H1 (cell line): Measurements from ENCODE around the gene HDAC10. TPM values are rescaled to one million over a fixed set of nuclear protein-coding genes. Genes with fewer than 3 reads are reported as not detected.

Experiments
- BRCA1 ChIP-seq: IDR thresholded peaks from 2 replicates; pipeline ENCODE4 v1.6.1; 2012; ENCODE audit warnings: low read depth, low read length, improper control_type of control experiment
- CTBP2 ChIP-seq: IDR thresholded peaks from 2 replicates; pipeline ENCODE4 v1.7.0; 2011; ENCODE audit warnings: borderline replicate concordance, mild to moderate bottlenecking, moderate library complexity, mixed read lengths, low read length; ENCODE audit not compliant: insufficient read depth, insufficient read length
- KDM5A ChIP-seq: fragments of 200-600 bp; IDR thresholded peaks from 2 replicates; pipeline ENCODE4 v1.7.1; 2012; ENCODE audit warnings: mild to moderate bottlenecking, low read length, inconsistent platforms, mixed read lengths
- RFX5 ChIP-seq: IDR thresholded peaks from 2 replicates; pipeline ENCODE4 v1.6.1; 2011; ENCODE audit warnings: low read depth, low read length, improper control_type of control experiment, borderline replicate concordance
- RNF2 ChIP-seq: fragments of 200-900, 300-1000 bp; sonication (generic); IDR thresholded peaks from 2 replicates; pipeline ENCODE4 v1.7.1; 2016; ENCODE audit warnings: borderline replicate concordance, low read depth, mild to moderate bottlenecking, antibody characterized with exemption, low read length; ENCODE audit not compliant: poor library complexity, severe bottlenecking; ENCODE audit errors: missing control alignments
- RXRA ChIP-seq: IDR thresholded peaks from 2 replicates; pipeline ENCODE4 v1.6.1; 2011; ENCODE audit warnings: low read depth, mild to moderate bottlenecking, low read length, moderate library complexity; ENCODE audit not compliant: insufficient read depth
- SUZ12 ChIP-seq: fragments of 200-600 bp; sonication (generic); IDR thresholded peaks from 2 replicates; pipeline ENCODE4 v1.6.1; 2012; ENCODE audit warnings: mild to moderate bottlenecking, inconsistent platforms, low read length, moderate library complexity, mixed read lengths
- TCF12 ChIP-seq: IDR thresholded peaks from 2 replicates; pipeline ENCODE4 v1.6.1; 2011; ENCODE audit warnings: low read depth, mild to moderate bottlenecking, low read length
- YY1 ChIP-seq: IDR thresholded peaks from 2 replicates; pipeline ENCODE4 v1.6.1; 2011; ENCODE audit warnings: low read depth, mild to moderate bottlenecking, low read length
- polyA plus RNA-seq, 7 experiments: library from polyadenylated mRNA; depleted of rRNA in 3 of 7; stranded (reverse) in 5 of 7; unstranded in 2 of 7; fragments of >200 nt in 5 of 7; fragments of 200-250 nt in 2 of 7; gene quantifications; 1 replicate in 5 of 7; 2 replicates in 1 of 7; 4 replicates in 1 of 7; pipeline versions ENCODE4 v1.2.1 to v1.2.3, GENCODE V29; 2011 to 2013; ENCODE audit warnings: missing spikeins in 2 of 7, mixed read lengths in 2 of 7
- total RNA-seq: library from RNA; stranded (reverse); fragmentation: NEBNext Ultra II Directional; extraction: Animal tissue kit (Norgen Biotek cat#: 25700); gene quantifications from 2 replicates; pipeline ENCODE4 v1.2.1, GENCODE V29; 2021

Gene HDAC10
- total and polyA plus RNA-seq, 2 of the 8 experiments (the other 6 are each of a cell fraction or from before 2014, with no cell fraction given), result 11.2 to 26.4 TPM

DNA sequence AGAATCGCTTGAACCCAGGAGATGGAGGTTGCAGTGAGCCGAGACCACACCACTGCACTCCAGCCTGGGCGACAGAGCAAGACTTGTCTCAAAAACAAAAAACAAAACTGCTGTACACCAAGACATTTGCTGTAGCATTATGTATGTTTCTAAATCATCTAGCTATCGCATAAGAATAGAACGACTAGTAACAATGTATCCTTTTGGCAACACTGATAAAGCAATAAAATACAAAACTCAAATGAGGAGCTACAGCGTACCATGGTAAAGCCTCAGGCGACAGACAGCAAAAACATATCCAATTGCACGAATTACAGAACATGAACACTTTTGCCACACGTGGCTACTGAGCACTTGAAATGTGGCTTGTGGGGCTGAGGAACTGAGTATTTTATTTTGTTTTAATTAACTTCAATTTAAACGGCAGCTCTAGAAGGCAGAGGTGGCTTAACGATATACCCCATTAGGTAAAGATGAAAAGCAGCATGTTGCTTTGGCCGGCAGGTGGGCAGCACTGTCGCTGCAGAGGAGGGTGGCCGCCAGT is 8.6 kb downstream of the HDAC10 start (continued):
- TF ChIP-seq RNF2, result no peak
- no peak for TF ChIP-seq TCF12
- no peak for TF ChIP-seq SUZ12
- no peak for TF ChIP-seq BRCA1
- TF ChIP-seq RXRA, result no peak
- TF ChIP-seq RFX5, result no peak
- no peak for TF ChIP-seq CTBP2
- no peak for TF ChIP-seq KDM5A
- TF ChIP-seq YY1, result no peak
